OCI-LY7 (cell line): ENCODE results near the gene MAGI1.

Experiments
- CTCF ChIP-seq: fragments of 200-600 bp; sonication (generic); conservative IDR thresholded peaks from 2 replicates; pipeline ENCODE4 v1.5.1; 2014; ENCODE audit warnings: mild to moderate bottlenecking, antibody characterized with exemption, low read length, moderate library complexity, mixed read lengths
- EZH2phosphoT487 ChIP-seq: fragments of 200-600 bp; sonication (generic); IDR thresholded peaks from 2 replicates; pipeline ENCODE4 v1.6.1; 2018; ENCODE audit warnings: low read depth, borderline replicate concordance, mild to moderate bottlenecking, mixed run types, antibody characterized with exemption, low read length, moderate library complexity, mixed read lengths

GRCh38 chr3:65576228-65576627, 462.5 kb downstream of the MAGI1 start:
- TF ChIP-seq CTCF (no peak), EZH2phosphoT487 (no peak)
